Medulla oblongata (tissue), 1 donor: ENCODE measurements around the gene ZNF710.
A peak's percentile ranks its signal among the peaks of the same experiment; 100 is the strongest.

Experiments used
- DNase-seq: peaks from one replicate; pipeline ENCODE4 v3.0.0-alpha.2; 2015; ENCODE audit errors: extremely low spot score

Gene ZNF710

GRCh38 chr15:90038632-90039095, 37.5 kb downstream of the ZNF710 start:
- no peak for DNase-seq

- DNase-seq: peak; percentile 27
Observed at GRCh38 chr15:90039996-90040395, 38.9 kb downstream of the ZNF710 start.

DNA sequence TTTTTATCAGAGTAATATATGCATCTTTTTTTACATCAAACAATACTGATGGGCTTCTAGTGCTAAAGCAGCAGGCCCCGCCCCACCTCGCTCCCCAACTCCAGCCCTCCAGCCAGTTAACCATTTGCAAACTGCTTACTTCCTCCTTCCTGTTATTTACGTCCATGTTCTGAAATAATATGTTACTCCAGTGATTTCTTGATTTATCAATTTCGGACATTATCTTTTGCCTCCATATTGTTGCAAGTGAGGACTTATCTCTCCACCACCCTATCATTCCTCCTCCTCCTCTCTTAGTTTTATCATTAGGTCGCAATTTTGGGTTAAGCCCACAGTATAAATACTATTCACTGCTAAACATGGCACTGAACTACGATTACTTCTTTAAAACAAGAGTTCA, 39.5 kb downstream of the ZNF710 start:
- no peak for DNase-seq

DNA sequence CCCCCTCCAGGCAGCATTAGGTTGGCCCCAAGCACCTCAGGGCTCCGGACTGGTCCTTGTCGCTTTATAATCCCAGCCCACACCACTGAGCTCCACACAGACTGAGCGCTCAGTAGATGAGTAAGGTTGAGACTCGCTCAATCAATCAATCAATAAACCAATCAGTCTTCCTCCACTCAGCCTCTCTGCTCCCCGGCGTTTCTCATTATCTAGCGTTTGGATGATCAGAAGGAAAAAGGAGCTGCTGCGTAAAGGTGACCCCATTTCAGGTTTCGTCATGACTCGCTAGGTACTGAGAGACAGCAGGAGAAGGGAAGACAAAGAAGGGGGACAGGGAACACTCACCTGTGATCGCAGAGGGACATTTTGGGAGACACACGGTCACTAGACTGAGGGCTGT, 41.2 kb downstream of the ZNF710 start:
- no peak for DNase-seq

GRCh38 chr15:90042766-90043529, 41.8 kb downstream of the ZNF710 start:
- DNase-seq: no peak

DNA sequence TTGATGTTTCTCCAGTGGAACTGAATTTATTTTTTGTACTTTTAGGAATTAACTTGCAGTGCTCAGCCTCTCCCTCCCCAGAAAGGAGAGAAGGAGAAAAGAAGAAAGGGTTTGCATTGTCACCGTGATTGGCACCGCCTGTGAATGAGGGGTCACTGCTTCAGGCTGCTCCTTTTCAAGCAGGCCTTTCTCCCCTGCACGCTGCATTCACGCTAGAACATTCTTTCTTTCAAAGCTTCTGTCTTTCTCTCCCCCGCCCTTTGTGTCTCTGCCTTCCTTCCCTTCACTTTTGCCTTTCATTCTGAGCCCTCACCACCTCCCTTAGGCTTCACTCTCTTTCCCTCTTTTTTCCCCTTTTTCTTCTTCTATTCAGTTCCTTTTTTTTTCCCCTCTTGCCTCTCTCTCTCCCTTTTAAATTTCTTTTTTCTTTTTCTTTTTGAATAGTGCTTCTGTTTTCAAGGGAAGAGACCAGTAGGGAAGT, 42.4 kb downstream of the ZNF710 start:
- DNase-seq: peak; percentile 29

DNA sequence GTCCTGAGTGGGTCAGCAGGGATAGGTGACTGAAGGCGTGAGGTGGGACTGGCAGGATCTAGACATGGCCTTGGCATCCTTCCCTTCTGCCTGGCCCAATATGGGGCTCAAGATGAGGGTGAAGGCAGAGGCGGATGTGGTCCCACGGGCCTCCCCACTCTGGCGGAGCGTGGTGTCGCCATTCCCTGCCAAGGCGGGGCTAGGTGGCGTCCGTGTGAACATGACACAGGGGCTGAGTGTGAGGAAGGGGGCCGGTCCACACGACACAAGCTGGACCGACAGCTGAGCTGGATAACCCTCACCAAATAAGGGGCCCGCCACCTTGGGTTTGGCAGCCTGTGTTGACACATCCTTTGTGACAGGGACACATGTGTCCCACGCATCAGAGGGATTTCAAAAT, 43.1 kb downstream of the ZNF710 start:
- DNase-seq: no peak

GRCh38 chr15:90044916-90045371, 43.8 kb downstream of the ZNF710 start:
- no peak for DNase-seq

- no peak for DNase-seq
Observed at GRCh38 chr15:90046289-90046688, 45.2 kb downstream of the ZNF710 start.

GRCh38 chr15:90046911-90047392, 45.8 kb downstream of the ZNF710 start:
- no peak for DNase-seq

GRCh38 chr15:90047956-90048575, 46.9 kb downstream of the ZNF710 start:
- peak; percentile 63 for DNase-seq

GRCh38 chr15:90049030-90049429, 47.9 kb downstream of the ZNF710 start:
- DNase-seq: no peak

DNA sequence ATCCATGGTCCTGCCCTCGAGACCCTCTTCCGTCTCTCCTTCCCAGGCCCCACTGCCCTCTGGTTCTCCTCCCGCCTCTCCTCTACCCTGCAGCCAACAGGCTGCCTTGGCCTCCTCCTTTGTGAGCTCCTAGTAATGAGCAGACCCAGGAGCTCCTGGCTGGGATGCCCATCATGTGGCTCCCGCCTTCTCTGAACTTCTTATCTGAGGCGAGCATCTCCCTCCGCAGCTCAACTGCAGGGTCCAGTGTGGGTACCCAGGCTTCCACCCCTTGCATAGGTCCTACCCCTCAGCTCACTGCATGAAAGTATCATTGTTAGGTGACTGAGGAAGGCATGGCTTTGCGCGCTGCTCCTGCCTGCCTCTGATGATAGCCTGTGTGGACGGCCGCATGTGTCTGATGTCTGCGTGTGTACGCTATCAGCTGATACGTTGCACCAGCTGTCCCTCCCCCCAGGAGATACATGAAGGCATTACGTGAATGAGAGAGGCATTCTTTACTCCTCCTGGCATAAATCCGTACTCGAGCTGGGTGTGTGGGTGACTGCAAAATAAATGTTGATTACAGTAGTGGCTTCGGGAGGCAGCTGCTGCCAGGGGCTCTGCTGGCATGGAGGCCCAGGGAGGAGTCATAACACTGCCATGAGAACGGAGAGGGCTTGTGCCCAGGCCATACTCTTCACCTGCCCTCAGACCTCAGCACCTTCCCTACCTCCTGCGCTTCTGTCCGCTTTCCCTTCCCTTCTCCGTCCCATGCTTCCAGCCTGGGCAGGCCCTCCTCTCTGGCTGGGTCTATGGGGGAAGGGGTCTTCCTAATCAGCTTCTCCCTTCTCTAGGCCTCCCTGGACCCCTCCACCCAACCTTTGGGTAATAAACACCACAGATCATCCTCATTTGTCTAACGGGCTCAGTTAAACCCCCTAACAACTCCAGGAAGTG, 48.8 kb downstream of the ZNF710 start:
- DNase-seq: no peak

GRCh38 chr15:90051874-90052273, 50.8 kb downstream of the ZNF710 start:
- no peak for DNase-seq

DNA sequence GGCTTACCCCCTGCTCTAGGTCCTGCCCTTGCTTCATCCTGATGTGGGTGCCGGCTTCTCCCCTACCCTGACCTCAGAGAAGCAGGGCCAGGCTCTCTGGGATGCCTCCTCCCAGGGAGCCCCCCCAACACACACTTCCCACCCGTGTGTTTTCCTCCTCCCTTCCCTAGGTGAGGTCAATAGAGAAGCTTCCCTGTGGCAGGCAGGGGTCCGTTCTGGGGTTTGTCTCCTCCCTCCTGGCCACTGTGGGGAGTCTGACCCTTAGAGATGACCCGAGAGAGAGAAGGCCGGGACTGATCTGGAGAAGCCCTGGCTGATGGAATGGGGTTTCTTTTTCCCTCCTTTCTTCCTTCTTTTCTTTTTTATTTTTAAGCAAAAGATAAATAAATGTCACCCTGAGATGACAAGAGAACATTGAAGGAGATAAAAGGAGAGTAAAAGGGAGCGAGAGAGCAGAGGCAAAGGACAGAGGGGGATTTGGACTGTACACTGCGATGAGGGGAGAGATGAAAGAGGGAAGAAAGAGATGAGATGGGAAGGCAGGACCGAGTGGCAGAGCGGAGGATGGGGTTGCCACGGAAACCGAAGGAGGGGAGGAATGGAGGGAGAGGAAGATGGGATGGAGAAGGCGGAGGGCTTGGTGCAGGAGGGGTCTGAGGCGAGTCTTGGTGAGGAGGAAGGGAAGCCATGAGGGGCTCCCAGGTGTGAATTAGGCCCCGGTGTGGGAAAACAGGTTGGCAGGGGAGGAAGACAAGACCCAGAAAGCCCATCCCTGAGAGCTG, 52.8 kb downstream of the ZNF710 start:
- DNase-seq: no peak

DNA sequence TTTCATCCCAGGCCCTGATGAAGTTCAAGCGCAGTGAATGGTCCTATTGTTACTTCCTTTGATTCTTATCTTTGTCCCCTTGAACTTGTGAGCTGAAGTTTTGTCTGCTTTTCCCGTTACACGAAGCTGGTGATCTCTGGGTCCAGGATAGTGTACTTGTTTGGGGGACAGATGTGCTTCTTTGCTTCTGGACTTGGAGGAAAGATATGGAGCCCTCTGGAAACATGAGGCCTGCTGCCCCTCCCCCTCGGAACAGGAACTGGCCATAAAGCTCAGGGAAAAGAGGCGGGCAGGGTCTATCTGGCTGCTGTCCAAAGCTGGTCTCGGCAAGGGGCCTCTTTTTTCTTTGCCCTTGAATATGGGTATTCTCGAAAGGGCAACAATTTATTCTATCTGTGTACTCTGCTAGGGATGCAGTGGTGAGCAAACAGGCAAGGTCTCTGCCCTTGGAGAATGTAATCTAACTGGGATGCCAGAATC, 53.5 kb downstream of the ZNF710 start:
- peak; percentile 27 for DNase-seq

- no peak for DNase-seq
Observed at GRCh38 chr15:90055182-90055581, 54.1 kb downstream of the ZNF710 start.

DNA sequence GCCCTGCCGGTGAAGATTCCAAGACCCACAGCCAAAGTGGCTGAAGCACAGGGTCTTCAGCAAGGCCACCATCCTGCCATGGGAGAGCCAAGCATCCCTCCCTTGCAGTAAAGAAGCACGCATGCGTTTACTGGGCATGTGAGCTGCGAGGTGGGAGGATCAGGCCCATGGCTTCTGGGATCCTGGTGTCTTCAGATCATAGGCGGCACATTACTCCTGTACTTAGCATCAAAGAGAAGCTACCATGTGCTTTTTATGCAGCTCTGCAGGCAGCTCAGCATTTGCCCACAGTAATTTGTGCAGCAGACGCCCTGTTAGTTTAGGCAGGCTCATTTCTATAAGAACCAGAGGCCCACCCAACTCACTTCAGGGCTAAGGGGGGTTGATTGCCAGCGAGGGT, 55.4 kb downstream of the ZNF710 start:
- DNase-seq: no peak

DNA sequence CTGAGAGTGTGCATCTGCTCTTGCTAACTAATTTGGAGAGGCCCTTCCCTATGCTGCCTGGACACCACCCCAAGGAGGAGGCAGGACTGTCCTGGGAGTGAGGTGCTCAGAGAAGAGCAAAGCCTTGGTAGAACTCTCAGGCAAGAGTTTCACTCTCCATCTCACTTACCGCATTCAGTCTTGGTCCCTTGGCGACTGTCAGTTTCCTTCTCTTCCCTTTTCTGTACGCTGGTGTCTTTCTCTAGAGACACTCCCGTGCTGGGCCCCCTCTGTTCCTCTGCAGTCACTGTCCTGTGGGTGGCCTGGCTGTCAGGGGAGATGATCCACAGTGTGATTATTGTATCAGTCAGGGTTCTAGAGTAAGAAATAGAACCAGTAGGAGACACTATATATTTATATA, 57.2 kb downstream of the ZNF710 start:
- DNase-seq: no peak

- no peak for DNase-seq
Observed at GRCh38 chr15:90058775-90059174, 57.7 kb downstream of the ZNF710 start.
